Large intestine (tissue), 3 donors: ENCODE results near the gene PPP2R2B. TPM values are rescaled to one million over a fixed set of nuclear protein-coding genes. Genes with fewer than 3 reads are reported as not detected.
A peak's percentile ranks its signal among the peaks of the same experiment; 100 is the strongest.

Experiments
- DNase-seq, 2 donors: peaks; one replicate each; pipeline versions ENCODE4 v3.0.0 to v3.0.0-alpha.2; 2013
- H3K27ac ChIP-seq: one replicate; pipeline ENCODE4 v1.5.1; 2013; ENCODE audit warnings: low read length
- H3K27me3 ChIP-seq: 2 replicates; pipeline ENCODE4 v1.6.1; 2013; ENCODE audit warnings: low read length; ENCODE audit not compliant: control insufficient read depth, insufficient read depth
- H3K36me3 ChIP-seq: 2 replicates; pipeline ENCODE4 v1.6.1; 2013; ENCODE audit warnings: low read length; ENCODE audit not compliant: control insufficient read depth, insufficient read depth
- H3K4me1 ChIP-seq: one replicate; pipeline ENCODE4 v1.6.1; 2013; ENCODE audit warnings: low read length; ENCODE audit not compliant: control insufficient read depth, insufficient read depth
- H3K4me3 ChIP-seq: one replicate; pipeline ENCODE4 v1.5.1; 2013; ENCODE audit warnings: low read length
- H3K9me3 ChIP-seq: one replicate; pipeline ENCODE4 v1.6.1; 2013; ENCODE audit warnings: mild to moderate bottlenecking, low read depth, low read length, moderate library complexity; ENCODE audit not compliant: control insufficient read depth
- WGBS: methylation state at CpG from one replicate; pipeline ENCODE4 v1.1.5; 2013; ENCODE audit warnings: low lambda C conversion rate; ENCODE audit not compliant: insufficient coverage; 5-methylcytosine and 5-hydroxymethylcytosine counted together
- polyA plus RNA-seq: library from polyadenylated mRNA; unstranded; fragments of 120-200 nt; gene quantifications from one replicate; pipeline ENCODE4 v1.2.1, GENCODE V29; 2013

PPP2R2B gene
- polyA plus RNA-seq, 1 donor: 8.0 TPM

DNA sequence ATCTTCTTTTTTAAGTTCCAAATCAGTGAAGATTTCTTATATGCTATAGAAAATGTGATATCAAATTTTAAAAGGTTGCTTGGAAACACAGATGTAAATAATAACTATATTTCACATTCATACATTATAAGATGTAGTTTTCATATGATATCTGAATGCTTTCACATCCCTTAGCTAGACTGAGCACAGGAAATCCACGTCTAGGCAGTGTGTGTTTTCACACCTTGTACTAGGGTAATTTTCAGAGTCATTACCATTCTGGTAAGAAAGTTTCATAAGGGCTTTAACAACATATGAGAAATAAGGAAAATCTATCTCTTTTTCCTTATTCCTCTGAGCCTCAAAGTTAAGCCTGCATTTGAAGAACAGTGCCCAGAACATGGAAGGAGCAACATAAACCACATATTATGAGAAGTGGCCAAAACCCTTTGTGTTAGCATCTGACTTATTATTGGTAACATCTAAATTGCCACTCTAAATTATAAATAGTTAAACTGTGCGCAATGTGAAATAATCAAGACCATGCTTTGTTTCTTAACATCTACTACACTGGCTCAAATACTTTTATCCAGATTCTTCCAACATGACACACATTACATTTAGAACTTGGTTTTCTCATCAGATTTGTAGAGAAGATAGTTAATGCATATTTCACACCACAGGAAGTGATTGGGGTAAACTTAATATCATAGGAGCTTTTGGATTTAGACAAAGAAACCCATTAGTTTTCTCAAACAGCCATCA is 113.3 kb downstream of the PPP2R2B start:
- no peak overlapping the region for H3K4me3 ChIP-seq
- H3K9me3 ChIP-seq: no peaks in the 10 kb centered on the region
- no peak overlapping the region for H3K27ac ChIP-seq
- no peaks in the 10 kb centered on the region for H3K36me3 ChIP-seq
- H3K27me3 ChIP-seq: no peaks in the 10 kb centered on the region
- H3K4me1 ChIP-seq: no peaks in the 10 kb centered on the region
- no peak for DNase-seq
- no CpG with 5 or more reads among the region's 2 CpGs for WGBS

DNA sequence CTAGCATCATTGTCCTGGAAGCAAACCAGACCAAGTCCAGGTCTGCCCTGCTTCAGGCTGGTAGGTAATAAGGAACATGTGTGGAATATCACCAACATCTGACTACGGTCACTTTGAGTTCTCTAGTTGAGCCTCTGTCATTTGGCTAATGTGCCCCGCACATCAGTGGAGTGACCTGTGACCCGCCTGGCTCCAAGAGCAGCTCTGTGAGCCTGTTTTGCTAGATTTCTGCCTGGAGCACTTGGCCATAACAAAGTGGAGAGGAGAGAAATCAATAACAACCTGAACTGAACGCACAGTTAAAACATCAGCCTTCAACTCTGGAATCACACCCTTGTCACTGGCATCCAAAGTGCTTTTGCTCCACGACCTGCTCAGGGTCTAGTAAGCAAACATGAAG is 115.7 kb downstream of the PPP2R2B start:
- no peak for DNase-seq
- Histone ChIP-seq H3K27ac (no peak overlapping the region), H3K4me1 (no peaks in the 10 kb centered on the region), H3K27me3 (no peaks in the 10 kb centered on the region), H3K36me3 (no peaks in the 10 kb centered on the region), H3K9me3 (no peaks in the 10 kb centered on the region), H3K4me3 (no peak overlapping the region)
- WGBS: no CpG with 5 or more reads among the region's 5 CpGs

DNA sequence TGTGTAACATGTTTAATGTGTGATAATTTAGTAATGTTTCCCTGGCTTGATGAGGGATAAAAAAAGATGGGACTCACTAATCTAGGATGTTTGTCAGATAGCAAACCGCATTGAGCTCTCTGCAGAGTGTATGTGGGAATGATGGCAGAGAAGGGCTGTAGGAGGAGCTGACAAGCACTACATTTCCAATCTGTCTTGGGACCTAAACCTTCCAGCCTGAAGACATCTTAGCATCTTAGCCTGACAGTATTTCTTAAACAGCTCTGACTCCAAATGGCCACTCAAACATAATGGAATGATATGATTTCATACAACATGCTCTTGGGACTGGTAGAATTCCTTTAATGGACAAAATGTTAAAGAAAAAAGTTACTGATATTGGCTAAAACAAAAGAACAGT is 116.7 kb downstream of the PPP2R2B start:
- no CpG with 5 or more reads among the region's 1 CpG for whole genome bisulfite sequencing
- Histone ChIP-seq H3K4me3 (no peak overlapping the region), H3K36me3 (no peaks in the 10 kb centered on the region), H3K4me1 (no peaks in the 10 kb centered on the region), H3K27me3 (no peaks in the 10 kb centered on the region), H3K9me3 (no peaks in the 10 kb centered on the region), H3K27ac (no peak overlapping the region)
- no peak for DNase-seq

DNA sequence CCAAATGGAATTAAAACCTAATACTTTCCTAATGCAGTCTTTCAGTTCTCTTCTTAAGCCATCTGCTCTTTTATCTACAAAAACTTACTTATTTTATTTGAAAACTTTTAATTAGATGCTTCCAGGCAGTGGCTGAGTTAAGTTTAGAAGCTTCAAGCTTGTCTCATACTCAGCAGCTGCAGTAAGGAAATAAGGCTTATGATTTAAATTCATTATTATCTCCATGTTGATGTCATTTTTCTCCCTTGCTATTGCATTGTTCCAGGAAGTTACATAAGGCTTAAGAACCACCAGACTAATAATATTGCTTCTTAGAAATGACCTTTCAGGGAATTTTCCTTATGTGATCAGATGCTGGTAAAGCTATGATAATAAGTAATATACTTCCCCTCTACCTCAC is 119.6 kb downstream of the PPP2R2B start:
- no peak overlapping the region for H3K27ac ChIP-seq
- H3K4me3 ChIP-seq: no peak overlapping the region
- H3K9me3 ChIP-seq: no peaks in the 10 kb centered on the region
- H3K4me1 ChIP-seq: no peaks in the 10 kb centered on the region
- no peak for DNase-seq
- H3K27me3 ChIP-seq: no peaks in the 10 kb centered on the region
- H3K36me3 ChIP-seq: no peaks in the 10 kb centered on the region

DNA sequence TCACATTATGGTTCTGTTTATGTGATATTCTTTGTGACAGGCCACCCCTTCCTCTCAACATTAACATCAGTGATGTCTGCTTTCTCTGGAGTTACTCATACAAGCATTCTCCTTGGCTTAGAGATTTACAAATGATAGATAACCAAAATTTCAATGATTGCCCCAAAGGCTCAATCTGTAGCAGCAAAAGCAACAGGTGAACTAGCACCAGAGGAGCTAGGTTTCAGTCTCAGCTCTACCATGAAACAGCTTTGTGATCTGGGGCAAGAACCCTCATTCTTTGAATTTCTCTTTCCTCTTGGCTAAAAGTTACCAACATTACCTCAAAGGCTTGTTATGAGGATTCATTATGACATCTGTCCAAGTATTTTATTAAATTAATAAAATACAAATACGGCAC is 120.5 kb downstream of the PPP2R2B start:
- H3K4me3 ChIP-seq: no peak overlapping the region
- no peak overlapping the region for H3K27ac ChIP-seq
- no peaks in the 10 kb centered on the region for H3K9me3 ChIP-seq
- no peaks in the 10 kb centered on the region for H3K36me3 ChIP-seq
- no CpG with 5 or more reads among the region's 1 CpG for WGBS
- no peaks in the 10 kb centered on the region for H3K27me3 ChIP-seq
- no peak for DNase-seq
- no peaks in the 10 kb centered on the region for H3K4me1 ChIP-seq

DNA sequence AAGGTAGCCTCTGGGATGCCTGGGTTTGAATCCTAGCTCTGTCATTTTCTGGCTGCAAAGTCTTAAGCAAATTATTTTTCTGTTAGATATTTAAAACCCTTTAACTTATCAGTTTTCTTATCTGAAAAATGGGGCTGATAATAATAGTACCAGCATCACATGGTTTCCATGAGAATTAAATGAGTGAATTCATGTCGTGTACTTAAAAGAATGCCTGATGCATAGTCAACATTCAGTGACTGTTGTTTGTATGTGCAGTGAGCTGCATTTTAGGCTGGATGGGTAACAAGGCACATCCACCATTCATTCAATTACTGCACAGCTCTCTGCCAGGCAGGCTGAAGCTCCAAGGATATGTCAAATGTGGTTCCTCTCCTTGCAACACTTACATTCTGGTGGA is 122.0 kb downstream of the PPP2R2B start:
- Histone ChIP-seq H3K4me1 (no peaks in the 10 kb centered on the region), H3K27me3 (no peaks in the 10 kb centered on the region), H3K27ac (no peak overlapping the region), H3K4me3 (no peak overlapping the region), H3K9me3 (no peaks in the 10 kb centered on the region), H3K36me3 (no peaks in the 10 kb centered on the region)
- WGBS: 71% methylated on average over 1 of the region's 1 CpG
- no peak for DNase-seq

DNA sequence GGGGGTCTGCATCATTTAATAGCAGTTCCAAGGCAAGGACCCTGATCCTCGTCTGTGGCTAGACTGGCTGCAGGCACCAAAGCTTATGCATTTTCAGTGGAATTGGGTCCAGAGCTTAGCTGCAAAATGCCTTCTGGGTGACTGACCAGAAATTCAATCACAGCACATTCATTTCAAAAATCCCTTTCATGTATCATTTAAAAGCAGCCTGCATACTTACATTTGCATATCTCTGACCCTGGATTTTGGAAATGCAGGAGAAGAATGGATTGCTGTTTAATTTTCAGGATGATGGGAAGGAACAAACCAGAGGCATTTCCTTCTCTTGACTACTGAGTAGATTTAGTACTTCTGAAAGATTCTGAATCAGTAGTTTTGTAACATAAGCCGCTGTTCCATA is 122.8 kb downstream of the PPP2R2B start:
- Histone ChIP-seq H3K27ac (no peak overlapping the region), H3K9me3 (no peaks in the 10 kb centered on the region), H3K4me1 (no peaks in the 10 kb centered on the region), H3K27me3 (no peaks in the 10 kb centered on the region), H3K4me3 (no peak overlapping the region), H3K36me3 (no peaks in the 10 kb centered on the region)
- no peak for DNase-seq
- WGBS: 100% methylated on average over 1 of the region's 2 CpGs

DNA sequence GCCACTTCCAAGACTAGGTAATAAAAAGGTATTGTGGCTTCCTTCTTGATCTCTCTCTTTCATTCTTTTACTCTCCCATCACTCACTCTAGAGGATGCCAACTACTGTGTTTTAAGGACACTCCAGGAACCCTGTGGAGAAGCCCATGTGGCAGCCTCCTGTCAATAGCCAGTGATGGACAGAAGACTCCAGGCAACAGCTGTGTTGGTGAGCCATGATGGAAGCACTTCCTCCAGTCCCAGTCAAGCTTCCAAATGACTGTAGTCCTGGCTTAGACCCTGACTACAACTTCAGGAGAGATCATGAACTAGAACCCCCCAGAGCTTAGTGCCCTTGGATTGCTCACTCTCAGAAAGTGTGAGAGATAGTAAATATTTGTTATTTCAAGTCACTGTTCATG is 123.9 kb downstream of the PPP2R2B start:
- Histone ChIP-seq H3K36me3 (no peaks in the 10 kb centered on the region), H3K4me3 (no peak overlapping the region), H3K9me3 (no peaks in the 10 kb centered on the region), H3K27me3 (no peaks in the 10 kb centered on the region), H3K27ac (no peak overlapping the region), H3K4me1 (no peaks in the 10 kb centered on the region)
- DNase-seq: no peak

DNA sequence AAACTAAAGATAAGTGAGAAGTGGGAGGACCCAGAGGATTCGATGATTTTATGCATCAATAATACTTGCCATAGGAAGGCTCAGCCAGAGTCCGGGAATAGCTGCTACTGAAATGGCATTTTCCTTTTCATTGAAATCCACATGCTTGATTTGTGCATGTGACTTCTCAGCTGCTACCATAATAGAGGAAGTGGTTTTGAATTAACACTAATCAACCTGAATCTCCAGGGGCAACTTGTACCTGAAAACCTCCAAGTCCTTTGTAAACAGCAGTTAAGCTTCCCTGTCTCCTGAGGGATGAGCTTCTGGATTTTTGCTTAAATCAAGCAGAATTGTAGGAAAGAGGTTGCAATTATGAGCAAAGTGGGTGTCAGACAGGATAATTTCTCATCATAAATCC is 124.9 kb downstream of the PPP2R2B start:
- Histone ChIP-seq H3K27ac (no peak overlapping the region), H3K4me3 (no peak overlapping the region), H3K4me1 (no peaks in the 10 kb centered on the region), H3K36me3 (no peaks in the 10 kb centered on the region), H3K9me3 (no peaks in the 10 kb centered on the region), H3K27me3 (no peaks in the 10 kb centered on the region)
- DNase-seq: no peak
- WGBS: no CpG with 5 or more reads among the region's 2 CpGs

DNA sequence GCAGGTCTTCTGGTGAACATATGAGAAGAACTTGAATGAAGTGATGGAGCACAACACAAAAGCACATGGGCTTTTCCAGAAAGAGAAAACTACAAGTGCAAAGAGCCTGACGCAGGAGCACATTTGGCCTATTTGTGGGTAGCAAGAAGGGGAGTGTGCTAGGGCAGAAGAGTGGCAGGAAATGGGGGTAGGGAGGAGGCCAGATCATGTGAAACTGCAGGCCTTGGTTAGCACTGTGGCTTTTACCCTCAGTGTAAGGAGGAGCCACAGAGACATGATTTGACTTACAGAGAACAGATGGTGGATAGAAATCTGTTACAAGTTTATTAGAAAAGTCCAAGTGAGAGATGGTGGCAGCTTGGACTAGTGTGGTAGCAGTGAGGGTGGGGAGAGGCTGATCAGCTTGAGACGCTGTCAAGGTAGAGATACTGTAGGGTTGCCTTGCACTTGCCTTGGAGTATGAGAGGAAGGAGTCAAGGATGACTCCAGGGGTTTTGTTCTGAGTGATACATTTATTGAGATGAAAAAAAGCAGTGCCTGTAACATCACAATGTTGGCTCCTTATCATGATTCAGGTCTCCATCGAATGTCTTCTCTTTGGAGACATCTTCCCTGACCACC is 126.7 kb downstream of the PPP2R2B start:
- 100% methylated on average over 1 of the region's 3 CpGs for WGBS
- DNase-seq: peak in 1 of 2 donors; percentile 20
- no peaks in the 10 kb centered on the region for H3K27me3 ChIP-seq
- H3K36me3 ChIP-seq: no peaks in the 10 kb centered on the region
- no peaks in the 10 kb centered on the region for H3K9me3 ChIP-seq
- H3K27ac ChIP-seq: no peak overlapping the region
- H3K4me3 ChIP-seq: no peak overlapping the region
- no peaks in the 10 kb centered on the region for H3K4me1 ChIP-seq

DNA sequence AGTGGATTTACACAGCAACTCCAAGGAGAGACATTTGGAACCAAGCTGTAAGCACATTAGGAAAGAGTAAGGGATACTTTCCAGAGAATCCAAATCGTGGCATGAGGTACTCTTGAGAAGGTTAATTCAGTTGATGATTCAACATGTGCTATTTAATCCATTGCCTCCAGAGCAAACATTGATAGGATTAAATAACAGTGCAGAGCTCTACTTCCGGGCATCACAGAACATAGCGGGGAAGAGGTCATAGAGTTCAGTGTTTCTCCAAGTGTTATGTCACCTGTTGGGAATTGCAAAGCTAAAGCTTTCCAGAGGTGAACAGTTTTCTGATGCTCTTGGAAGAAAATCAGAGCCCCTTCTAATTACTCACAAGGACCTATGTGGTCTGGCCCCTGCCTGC is 127.5 kb downstream of the PPP2R2B start:
- 60% methylated on average over 1 of the region's 3 CpGs for WGBS
- no peak overlapping the region for H3K27ac ChIP-seq

More for the DNA sequence above, 127.5 kb downstream of the PPP2R2B start:
- Histone ChIP-seq H3K4me1 (no peaks in the 10 kb centered on the region), H3K9me3 (no peaks in the 10 kb centered on the region), H3K36me3 (no peaks in the 10 kb centered on the region), H3K27me3 (no peaks in the 10 kb centered on the region), H3K4me3 (no peak overlapping the region)
- no peak for DNase-seq
